GM12872 (cell line): Measurements from ENCODE around the gene ANTKMT.

Experiments used
- CTCF ChIP-seq: IDR thresholded peaks from 3 replicates; pipeline ENCODE4 v1.5.1; 2011; ENCODE audit warnings: low read depth, mild to moderate bottlenecking, low read length, moderate library complexity; ENCODE audit not compliant: insufficient read depth

ANTKMT gene

GRCh38 chr16:695355-696089 is 25.4 kb upstream of the ANTKMT start:
- no peak for TF ChIP-seq CTCF

GRCh38 chr16:698911-699671 is 21.9 kb upstream of the ANTKMT start:
- no peak for TF ChIP-seq CTCF

- no peak for TF ChIP-seq CTCF
Measured at GRCh38 chr16:700684-701584, 20.0 kb upstream of the ANTKMT start.

- TF ChIP-seq CTCF: no peak
Measured at GRCh38 chr16:702341-702740, 18.6 kb upstream of the ANTKMT start.

- TF ChIP-seq CTCF: no peak
Measured at GRCh38 chr16:703406-703805, 17.5 kb upstream of the ANTKMT start.

- TF ChIP-seq CTCF: no peak
Measured at GRCh38 chr16:704047-704446, 16.9 kb upstream of the ANTKMT start.
